Stimulated activated CD4-positive, alpha-beta T cell treated with anti-CD3 and anti-CD28 coated beads, Interleukin-12 subunit alpha, Interleukin-12 subunit beta, amount 100 ng/mL, for 48 hours (primary cell): ENCODE measurements around the gene RAD52.

Experiments
- DNase-seq, 3 donors: peaks; one replicate each; pipeline ENCODE4 v3.0.0-alpha.2; 2020; ENCODE audit warnings: low read depth in 2 of 3, low spot score in 1 of 3

The RAD52 gene

DNA sequence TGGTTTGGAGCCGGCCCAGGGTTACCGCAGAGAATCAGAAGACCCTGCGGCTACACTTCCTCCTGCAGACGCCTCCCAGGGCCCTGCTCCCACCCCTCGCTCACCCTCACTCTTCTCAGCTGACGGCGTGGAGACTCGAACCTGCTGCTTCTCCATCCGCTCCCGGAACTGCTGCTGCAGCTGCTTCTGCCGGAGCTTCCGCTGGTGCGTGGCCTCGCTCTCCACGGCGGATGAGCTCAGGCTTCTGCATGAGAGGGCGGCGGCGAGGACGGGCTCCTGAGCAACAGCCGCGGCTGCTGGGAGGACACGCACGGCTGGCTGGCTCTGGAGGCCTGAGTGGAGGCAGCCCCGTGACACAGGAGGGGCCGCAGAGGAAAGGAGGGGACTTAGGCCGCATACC lies 33.3 kb downstream of the RAD52 start:
- no peak for DNase-seq

DNA sequence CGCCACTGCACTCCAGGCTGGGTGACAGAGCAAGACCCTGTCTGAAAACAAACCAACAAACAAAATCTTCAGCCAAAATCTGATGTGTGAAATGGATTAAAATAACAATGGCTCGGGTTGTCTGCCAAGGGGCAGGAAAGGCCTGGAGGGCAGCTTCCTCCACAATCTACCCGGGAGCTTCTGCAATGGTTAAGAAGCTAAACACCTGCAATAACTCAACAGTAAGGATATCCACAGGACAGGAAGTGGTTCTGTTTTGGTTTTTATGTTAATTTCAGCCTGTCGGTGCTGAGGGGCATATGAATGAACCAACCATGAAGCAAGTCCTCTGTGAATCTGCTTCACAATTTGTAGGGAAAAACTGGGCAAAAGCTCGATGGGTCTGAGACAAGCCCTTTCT lies 34.4 kb downstream of the RAD52 start:
- no peak for DNase-seq

DNA sequence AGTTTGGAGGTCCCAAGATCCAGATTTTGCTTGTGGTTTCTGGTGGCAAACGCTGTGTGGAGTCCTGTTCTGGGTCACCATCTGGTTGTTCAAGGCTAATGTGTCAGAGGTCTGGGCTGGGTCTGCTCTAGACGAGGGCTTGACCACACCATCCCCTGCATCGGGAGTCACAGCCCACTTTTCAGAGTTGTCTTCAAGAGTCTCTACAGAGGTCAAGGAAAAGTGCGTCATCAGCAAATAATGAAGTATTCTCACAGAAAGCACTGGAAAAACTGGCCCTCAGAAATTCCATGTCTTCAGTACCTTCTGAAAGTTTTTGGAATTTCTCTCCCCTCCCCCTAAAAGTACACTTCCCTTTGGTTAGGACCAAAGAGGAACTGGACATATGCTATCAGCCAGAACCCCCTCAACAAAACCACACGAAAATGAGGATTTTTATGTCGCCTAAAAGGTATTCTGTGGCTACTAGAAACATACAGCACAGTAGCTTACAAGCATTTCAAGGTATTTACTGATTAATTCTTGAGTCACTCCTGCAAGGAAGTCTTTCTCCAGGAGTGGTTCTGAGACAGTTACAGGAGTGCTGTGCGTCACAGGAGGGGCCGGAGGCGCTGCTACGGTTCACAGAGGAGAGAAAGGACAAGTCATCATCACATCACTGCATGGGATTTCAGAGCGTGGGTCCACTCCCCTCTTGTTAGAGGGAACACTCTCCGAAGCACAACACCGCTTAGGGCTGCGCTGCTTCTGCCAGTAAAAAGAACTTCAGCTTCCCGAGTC lies 35.4 kb downstream of the RAD52 start:
- DNase-seq, result no peak

DNA sequence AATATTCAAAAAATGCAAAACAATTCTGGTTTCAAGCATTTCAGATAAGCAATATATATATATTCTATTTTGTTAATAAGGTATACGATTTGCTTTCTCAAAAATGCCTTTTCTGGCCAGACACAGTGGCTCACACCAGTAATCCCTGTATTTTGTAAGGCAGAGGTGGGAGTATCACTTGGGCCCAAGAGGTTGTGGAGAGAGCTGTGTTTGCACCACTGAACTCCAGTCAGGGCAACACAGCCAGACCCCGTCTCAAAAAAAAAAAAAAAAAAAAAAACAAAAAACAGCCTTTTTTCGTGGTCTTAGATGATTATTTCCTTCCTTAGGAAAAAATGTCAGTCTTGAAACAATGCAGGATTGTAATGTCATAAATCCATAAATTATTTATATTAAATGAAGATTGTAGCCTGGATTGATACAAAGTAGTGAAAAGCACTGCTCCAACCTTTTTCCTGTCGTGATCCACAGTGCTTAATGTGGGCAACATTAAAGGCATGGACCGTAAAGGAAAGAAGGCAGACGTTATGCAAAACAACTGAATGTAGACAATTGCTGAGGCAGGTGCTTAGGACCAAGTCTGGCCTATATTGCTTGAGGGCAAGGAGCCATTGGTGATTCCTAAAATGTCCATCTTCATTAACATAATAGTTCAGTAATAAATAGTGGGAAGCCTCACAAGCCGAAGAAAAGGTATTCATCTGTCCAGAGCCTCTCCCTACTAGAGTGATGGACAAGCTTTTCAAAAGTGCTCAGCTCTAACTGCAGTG lies 36.8 kb downstream of the RAD52 start:
- no peak for DNase-seq

DNA sequence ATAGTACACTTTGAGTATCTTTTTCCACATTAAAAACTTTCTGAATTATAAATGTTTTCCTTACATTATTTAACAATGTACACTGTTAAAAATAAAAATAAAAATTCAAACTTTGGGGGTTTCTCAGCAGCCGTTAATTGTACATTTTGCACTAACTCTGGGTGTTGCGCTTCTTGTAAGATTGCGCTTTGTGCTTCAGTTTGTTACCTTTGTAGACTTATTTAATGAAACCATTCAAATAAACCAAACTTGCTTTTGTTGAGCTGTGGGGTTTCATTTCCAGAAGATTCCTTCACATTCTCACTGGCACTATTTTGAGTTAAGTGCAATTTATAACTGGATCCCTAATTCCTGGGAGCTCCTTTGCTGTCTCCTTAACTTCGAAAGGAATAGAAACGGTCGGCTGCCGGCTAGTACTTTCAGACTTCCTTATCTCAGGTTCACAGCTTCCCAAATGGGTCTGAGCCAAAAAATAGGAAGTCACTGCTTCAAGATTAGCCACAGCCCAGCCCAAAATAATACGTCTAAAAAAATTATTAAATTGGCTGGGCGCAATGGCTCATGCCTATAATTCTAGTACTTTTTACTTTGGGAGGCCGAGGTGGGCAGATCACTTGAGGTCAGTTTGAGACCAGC lies 38.2 kb downstream of the RAD52 start:
- no peak for DNase-seq

DNA sequence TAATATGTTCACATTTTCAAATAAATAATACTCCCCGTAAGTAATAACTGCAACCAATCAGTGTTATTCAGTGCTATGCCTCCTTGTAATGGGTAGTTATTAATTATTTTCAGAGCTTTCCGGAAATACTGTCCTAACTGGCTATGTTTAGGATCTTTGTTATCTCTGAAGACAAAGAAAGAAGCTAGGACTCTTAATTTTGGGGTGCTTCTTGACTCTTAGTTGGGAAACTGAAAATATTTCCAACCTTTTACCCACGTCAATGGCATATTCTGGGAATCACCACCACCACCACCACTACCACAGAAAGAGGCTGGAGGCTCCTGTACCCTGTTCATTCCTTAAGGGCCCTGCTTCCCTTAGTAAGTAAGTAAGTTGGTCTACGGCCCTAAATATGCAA lies 39.1 kb downstream of the RAD52 start:
- DNase-seq, result no peak

DNA sequence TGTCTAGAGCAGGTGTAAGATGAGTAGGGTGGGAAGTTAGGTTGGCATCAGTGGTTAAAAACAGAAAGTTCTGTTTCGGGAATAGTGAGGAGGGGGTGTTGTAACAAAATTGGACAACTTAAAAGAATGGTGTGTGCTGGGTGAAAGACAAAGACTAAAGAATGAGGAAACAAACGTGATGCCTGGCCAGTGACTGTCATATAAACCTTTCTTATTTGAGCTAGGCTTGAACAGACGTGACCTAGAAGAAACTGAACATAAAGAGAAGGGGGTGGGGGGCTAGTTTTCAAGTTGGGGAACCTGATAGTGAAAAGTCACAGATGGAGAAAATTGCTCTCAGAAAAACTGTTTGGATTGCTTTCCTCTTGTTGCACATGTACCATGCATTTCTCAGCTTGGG lies 39.6 kb downstream of the RAD52 start:
- no peak for DNase-seq

DNA sequence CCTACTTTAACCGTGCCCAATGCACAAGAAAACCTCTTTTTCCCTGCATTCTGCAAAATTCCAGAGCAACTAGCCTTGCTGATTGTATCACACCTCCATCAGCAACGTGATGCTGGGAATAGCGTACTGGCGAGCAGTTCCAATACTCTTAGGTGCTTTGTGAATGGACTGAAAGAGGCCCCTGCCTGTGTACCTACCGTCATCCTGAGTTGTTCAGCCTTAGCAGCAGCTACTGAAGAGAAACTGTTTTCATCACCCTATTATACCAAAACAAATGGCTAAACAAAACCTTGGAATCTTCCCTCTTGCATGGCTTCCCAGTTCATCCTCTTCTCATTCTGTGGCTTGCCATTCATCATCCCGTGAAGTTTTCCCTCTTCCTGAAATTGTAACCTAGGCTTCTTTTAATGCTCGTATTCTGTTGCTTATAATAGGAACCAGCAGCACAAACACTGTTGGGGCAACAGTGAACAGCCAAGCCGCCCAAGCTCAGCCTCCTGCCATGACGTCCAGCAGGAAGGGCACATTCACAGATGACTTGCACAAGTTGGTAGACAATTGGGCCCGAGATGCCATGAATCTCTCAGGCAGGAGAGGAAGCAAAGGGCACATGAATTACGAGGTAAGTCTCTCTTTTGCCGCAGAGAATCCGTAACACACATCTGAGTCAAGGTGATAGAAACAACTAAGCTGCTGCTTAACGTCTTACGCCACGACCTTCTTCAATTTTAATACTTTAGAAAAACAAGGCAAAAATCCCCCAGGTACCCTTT lies 41.9 kb downstream of the RAD52 start:
- no peak for DNase-seq

DNA sequence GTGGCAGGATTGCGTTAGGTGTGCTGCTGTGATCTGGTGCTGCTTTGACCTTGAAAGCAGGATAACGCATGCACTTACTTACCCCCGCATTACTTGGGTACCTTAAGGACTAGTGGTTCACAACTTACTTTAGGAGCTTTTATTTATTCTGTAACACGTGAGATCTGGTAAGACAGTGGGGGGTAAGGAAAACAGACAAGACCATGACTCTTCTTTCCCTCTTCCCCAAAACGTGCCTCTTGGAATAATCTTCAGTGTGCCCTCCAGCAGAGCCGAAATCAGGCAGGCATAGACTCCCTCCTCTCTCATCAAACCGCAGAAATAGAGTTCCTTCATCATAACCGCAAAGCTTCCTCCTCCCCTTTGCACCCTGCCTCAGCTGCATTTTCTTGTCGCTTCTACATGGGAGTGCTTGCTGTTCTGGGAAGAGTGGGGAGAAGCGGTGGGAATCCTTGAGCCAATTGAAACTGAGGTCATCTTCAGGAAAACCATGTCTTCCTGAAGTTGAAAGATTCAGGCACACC lies 43.4 kb downstream of the RAD52 start:
- DNase-seq, result no peak

DNA sequence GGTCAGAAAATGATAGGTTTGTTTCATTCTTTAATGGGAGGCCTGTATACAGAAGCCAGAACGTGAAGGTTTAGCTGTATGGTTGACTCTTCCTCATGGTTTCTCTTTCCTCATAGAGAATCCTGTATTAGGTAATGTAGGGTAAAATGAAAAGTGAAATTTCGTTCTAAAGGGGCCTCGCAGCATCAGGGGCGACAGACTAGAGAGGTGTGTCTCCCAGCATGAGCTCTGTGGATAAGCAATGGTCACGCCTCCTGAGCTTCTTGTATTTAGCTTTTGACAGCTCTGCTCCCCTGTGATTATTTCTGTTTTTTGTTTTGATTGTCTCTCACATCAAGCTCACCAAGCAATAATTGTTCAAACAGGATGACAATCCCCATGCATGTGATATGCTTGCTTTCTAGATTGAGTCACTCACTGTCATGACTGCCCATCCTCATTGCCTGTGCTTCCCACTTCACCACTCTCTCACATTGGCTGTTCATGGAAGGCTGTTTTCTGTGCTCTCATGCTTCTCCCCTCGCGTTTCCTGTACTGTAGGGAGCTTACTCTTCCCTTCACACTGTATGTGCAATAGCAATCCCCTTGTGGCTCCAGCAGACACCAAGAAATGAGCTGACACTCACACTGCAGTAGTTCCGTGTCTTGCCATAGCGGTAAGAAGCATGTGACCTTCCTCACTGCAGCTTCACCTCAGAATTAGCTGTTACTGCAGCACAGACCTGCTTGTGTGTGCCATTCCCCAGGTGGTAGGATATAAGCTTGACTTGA lies 44.0 kb downstream of the RAD52 start:
- DNase-seq, result no peak

DNA sequence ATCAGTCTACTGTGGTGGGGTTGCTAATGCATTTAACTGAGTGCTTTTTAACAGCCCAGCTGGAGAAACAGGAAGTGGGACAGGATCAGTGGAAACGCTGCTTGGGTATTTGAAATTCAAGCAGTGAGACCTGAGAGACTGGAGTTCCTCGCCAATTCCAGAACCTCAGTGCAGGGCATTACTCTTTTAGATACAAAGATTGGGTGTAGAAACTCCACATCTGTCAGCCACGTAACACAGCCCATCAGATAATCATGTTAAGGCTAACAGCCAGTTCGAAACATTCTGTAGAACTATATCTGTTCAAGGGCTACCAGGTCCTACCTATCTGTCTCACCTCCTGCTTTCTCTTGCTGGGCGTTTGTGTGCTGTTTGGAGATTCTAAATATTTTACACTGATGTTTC lies 45.5 kb downstream of the RAD52 start:
- no peak for DNase-seq

DNA sequence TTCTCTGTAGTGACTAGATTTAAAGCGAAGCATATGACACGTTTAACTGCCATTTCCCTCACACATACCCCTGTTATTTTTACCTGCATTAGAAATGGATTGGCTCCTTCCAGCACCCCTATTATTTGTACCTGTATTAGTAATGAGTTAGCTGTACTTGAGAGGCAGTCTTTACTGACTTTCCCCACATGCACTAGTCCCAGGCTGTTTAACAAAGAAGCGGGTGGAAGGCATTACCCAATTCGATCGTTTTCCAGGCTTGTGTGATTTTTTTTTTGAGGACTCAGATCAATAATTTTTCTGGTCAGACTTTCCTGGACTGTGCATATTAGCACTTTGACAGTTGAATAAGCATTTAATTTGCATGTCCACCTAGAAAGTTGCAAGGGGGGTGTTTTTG lies 46.4 kb downstream of the RAD52 start:
- no peak for DNase-seq

DNA sequence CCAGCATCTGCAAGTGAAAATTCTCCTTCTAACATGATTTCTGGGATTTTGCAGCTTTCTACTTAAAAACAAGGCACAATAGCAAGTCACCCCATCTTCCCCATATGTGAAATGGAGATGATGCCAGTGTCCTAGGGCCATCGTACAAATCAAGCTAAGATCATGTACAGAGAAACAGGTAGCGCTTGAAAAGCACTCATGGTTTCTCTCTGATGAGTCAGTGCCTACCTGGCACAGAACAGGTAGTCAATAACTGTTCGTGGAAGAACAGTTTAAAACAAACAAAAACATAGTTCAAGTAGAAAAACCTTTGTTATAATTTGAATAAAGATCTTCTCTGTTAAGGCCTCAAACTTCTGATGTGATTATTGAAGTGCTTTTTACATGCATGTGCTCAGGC lies 46.9 kb downstream of the RAD52 start:
- DNase-seq, result no peak

DNA sequence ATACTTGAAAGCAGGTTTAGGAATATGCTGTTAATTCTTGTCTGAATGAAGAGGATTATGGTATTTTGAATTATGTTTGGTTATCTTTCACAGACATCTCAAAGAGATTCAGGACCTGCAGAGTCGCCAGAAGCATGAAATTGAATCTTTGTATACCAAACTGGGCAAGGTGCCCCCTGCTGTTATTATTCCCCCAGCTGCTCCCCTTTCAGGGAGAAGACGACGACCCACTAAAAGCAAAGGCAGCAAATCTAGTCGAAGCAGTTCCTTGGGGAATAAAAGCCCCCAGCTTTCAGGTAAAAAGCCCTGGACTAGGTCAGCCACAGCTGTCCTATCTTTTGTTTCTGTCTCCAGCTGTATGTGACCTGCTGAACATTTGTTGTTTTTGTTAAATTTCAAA lies 52.1 kb downstream of the RAD52 start:
- DNase-seq, result no peak

DNA sequence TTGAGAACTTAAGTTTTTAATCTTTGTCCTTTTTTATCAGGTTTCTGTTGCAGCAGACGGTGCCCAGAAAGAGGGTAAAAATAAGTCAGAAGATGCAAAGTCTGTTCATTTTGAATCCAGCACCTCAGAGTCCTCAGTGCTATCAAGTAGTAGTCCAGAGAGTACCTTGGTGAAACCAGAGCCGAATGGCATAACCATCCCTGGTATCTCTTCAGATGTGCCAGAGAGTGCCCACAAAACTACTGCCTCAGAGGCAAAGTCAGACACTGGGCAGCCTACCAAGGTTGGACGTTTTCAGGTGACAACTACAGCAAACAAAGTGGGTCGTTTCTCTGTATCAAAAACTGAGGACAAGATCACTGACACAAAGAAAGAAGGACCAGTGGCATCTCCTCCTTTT lies 53.5 kb downstream of the RAD52 start:
- no peak for DNase-seq

DNA sequence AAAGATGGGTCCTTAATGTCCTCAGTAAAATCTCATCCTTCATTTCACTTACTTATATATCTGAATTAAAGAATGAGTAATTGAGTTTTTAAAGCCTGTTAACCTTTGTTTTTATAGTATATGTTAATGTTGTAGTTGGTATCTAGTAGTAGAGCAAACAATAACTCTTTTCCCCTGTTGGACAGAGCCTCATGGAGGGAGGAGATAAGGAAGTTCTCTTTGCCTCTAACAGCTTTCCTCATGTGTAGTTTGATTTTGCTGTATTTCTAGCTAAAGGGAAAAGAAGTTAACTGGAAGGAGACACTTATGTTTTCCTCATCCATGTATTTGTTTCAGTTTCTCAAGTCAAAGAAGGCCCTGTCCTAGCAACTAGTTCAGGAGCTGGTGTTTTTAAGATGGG lies 55.3 kb downstream of the RAD52 start:
- no peak for DNase-seq

DNA sequence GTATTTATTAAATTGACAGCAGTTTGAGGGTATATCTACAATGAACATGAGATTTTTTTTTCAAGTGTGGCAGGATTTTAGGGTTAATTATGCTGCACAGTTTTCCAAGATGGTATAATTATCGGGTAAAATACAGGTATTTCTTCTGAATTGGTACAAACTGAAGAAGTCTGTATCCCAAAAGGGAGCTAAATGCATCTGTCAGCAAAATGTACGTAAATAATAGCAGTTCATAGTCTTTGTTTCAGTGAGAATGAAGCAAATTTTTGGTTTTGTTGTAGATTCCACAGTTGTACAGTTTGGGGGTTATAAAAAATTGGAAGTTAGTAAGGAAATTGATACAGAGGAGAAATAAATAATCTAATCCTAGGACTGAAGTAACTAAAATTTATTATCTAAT lies 63.3 kb downstream of the RAD52 start:
- no peak for DNase-seq

DNA sequence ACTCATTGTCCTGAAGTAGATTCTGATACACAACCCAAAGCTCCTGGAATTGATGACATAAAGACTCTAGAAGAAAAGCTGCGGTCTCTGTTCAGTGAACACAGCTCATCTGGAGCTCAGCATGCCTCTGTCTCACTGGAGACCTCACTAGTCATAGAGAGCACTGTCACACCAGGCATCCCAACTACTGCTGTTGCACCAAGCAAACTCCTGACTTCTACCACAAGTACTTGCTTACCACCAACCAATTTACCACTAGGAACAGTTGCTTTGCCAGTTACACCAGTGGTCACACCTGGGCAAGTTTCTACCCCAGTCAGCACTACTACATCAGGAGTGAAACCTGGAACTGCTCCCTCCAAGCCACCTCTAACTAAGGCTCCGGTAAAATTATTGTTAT lies 63.8 kb downstream of the RAD52 start:
- DNase-seq, result no peak

DNA sequence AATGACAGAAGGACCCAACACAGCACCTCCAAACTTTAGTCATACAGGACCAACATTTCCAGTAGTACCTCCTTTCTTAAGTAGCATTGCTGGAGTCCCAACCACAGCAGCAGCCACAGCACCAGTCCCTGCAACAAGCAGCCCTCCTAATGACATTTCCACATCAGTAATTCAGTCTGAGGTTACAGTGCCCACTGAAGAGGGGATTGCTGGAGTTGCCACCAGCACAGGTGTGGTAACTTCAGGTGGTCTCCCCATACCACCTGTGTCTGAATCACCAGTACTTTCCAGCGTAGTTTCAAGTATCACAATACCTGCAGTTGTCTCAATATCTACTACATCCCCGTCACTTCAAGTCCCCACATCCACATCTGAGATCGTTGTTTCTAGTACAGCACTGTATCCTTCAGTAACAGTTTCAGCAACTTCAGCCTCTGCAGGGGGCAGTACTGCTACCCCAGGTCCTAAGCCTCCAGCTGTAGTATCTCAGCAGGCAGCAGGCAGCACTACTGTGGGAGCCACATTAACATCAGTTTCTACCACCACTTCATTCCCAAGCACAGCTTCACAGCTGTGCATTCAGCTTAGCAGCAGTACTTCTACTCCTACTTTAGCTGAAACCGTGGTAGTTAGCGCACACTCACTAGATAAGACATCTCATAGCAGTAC lies 64.6 kb downstream of the RAD52 start:
- no peak for DNase-seq

DNA sequence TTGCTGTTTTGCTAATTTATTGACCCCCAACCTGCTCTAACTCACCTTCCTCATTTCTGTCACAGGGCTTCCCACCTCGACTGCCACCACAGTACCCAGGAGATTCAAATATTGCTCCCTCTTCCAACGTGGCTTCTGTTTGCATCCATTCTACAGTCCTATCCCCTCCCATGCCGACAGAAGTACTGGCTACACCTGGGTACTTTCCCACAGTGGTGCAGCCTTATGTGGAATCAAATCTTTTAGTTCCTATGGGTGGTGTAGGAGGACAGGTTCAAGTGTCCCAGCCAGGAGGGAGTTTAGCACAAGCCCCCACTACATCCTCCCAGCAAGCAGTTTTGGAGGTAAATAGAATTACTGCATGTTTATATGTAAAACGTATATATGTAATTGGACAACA lies 68.8 kb downstream of the RAD52 start:
- no peak for DNase-seq
